ENCODE measurements around the gene MAP2K4.

GRCh38 chr17:12164085-12164484 lies 143.4 kb downstream of the MAP2K4 start:
- TF ChIP-seq CTCF (IDR thresholded peaks at IDR 0.05) (no peak), POLR2A (IDR thresholded peaks at IDR 0.05) (no peak)
